Omental fat pad (tissue), 4 donors: ENCODE results near the gene MAPKAP1. TPM values are rescaled to one million over a fixed set of nuclear protein-coding genes. Genes with fewer than 3 reads are reported as not detected.
A peak's percentile ranks its signal among the peaks of the same experiment; 100 is the strongest.

Experiments
- ATAC-seq: fragments of 150-250 bp; one replicate; pipeline ENCODE4 v1.9.1; 2016; ENCODE audit warnings: mild to moderate bottlenecking, moderate library complexity; ENCODE audit not compliant: low FRiP score
- DNase-seq: peaks from one replicate; pipeline ENCODE4 v3.0.0-alpha.2; 2019; ENCODE audit warnings: low spot score
- CTCF ChIP-seq, 3 donors: fragments of 450-650 bp; IDR thresholded peaks; one replicate each; pipeline ENCODE4 v1.5.1; 2016 to 2017; ENCODE audit warnings: antibody characterized with exemption in 3 of 3, mild to moderate bottlenecking in 3 of 3, moderate library complexity in 2 of 3
- total RNA-seq, 4 donors: library from RNA; depleted of rRNA; stranded (reverse); fragments of >200 nt; gene quantifications; one replicate each; pipeline ENCODE4 v1.1.0, GENCODE V29; 2016

MAPKAP1 gene
- total RNA-seq, 4 donors from 2014 or later = 60.0 to 78.0 (median 72.9) TPM

GRCh38 chr9:125472926-125473701 lies 233.9 kb downstream of the MAPKAP1 start:
- no peak for DNase-seq

GRCh38 chr9:125472562-125472925 lies 234.5 kb downstream of the MAPKAP1 start:
- DNase-seq (no peak), ATAC-seq (no peak)
- no peak for TF ChIP-seq CTCF (IDR thresholded peaks at IDR 0.05)

More at GRCh38 chr9:125472926-125473701, 233.9 kb downstream of the MAPKAP1 start:
- ATAC-seq = peak; percentile 91
- TF ChIP-seq CTCF (IDR thresholded peaks at IDR 0.05) = no peak

GRCh38 chr9:125470767-125471580 lies 236.0 kb downstream of the MAPKAP1 start:
- no peak for TF ChIP-seq CTCF (IDR thresholded peaks at IDR 0.05)
- DNase-seq (no peak), ATAC-seq (no peak)

GRCh38 chr9:125470189-125470588 lies 236.8 kb downstream of the MAPKAP1 start:
- no peak for TF ChIP-seq CTCF (IDR thresholded peaks at IDR 0.05)
- DNase-seq = no peak
- no peak for ATAC-seq

GRCh38 chr9:125468646-125469045 lies 238.4 kb downstream of the MAPKAP1 start:
- ATAC-seq = no peak

GRCh38 chr9:125467116-125467740 lies 239.8 kb downstream of the MAPKAP1 start:
- no peak for TF ChIP-seq CTCF (IDR thresholded peaks at IDR 0.05)
- DNase-seq (no peak), ATAC-seq (peak; percentile 74)

More at GRCh38 chr9:125468646-125469045, 238.4 kb downstream of the MAPKAP1 start:
- TF ChIP-seq CTCF (IDR thresholded peaks at IDR 0.05) = no peak
- no peak for DNase-seq
